NCI-H146 (cell line): ENCODE results near the gene C3.
"Not testable (repeated sequence)": the region's sequence is repeated elsewhere in the genome, so short reads cannot be mapped to it uniquely, and the experiment has no call there.

Source experiments
- DNase-seq: peaks from one replicate; lab custom pipeline; 2025; lab: John Stamatoyannopoulos, UW

Gene C3

GRCh38 chr19:6690160-6690885 is 30.1 kb downstream of the C3 start:
- DNase-seq = no peak

GRCh38 chr19:6687114-6687513 is 33.3 kb downstream of the C3 start:
- no peak for DNase-seq

GRCh38 chr19:6686628-6686975 is 33.8 kb downstream of the C3 start:
- DNase-seq = no peak

- DNase-seq = no peak
Observed at GRCh38 chr19:6685962-6686627, 34.4 kb downstream of the C3 start.

- no peak for DNase-seq
Observed at GRCh38 chr19:6685482-6685881, 35.0 kb downstream of the C3 start.

- DNase-seq = no peak
Observed at GRCh38 chr19:6683971-6684370, 36.5 kb downstream of the C3 start.

GRCh38 chr19:6682607-6683128 is 37.8 kb downstream of the C3 start:
- DNase-seq = no peak

GRCh38 chr19:6680141-6680540 is 40.3 kb downstream of the C3 start:
- DNase-seq = no peak

GRCh38 chr19:6679139-6679538 is 41.3 kb downstream of the C3 start:
- DNase-seq = no peak

- no peak for DNase-seq
Observed at GRCh38 chr19:6678690-6679109, 41.8 kb downstream of the C3 start.

- DNase-seq = no peak
Observed at GRCh38 chr19:6677883-6678689, 42.4 kb downstream of the C3 start.

GRCh38 chr19:6677495-6677882 is 43.0 kb downstream of the C3 start:
- DNase-seq = no peak

GRCh38 chr19:6676288-6676687 is 44.2 kb downstream of the C3 start:
- DNase-seq = no peak

GRCh38 chr19:6674868-6675305 is 45.6 kb downstream of the C3 start:
- DNase-seq = no peak

- not testable (repeated sequence) for DNase-seq
Observed at GRCh38 chr19:6674408-6674807, 46.0 kb downstream of the C3 start.

- DNase-seq = no peak
Observed at GRCh38 chr19:6672693-6673290, 47.7 kb downstream of the C3 start.

- DNase-seq = no peak
Observed at GRCh38 chr19:6671960-6672359, 48.5 kb downstream of the C3 start.

- DNase-seq = no peak
Observed at GRCh38 chr19:6668691-6669090, 51.8 kb downstream of the C3 start.

GRCh38 chr19:6667114-6667627 is 53.3 kb downstream of the C3 start:
- no peak for DNase-seq

- no peak for DNase-seq
Observed at GRCh38 chr19:6664916-6665315, 55.5 kb downstream of the C3 start.

- no peak for DNase-seq
Observed at GRCh38 chr19:6663236-6664201, 56.9 kb downstream of the C3 start.
